K562 (cell line): Measurements from ENCODE around the gene GLRA2. TPM values are rescaled to one million over a fixed set of nuclear protein-coding genes. Genes with fewer than 3 reads are reported as not detected.

Experiments used
- ATAC-seq: fragments of 200-7000 bp; cut with Tn5 transposase; 3 replicates; pipeline ENCODE4 v1.9.1; 2020; ENCODE audit warnings: moderate library complexity
- BruUV-seq: library from RNA; stranded (reverse); fragments of 400-500 nt; replicated peaks from 2 replicates; lab custom pipeline; 2021; lab: Mats Ljungman, UMichigan
- CTCF ChIA-PET: fragments of 300-600 bp; formaldehyde crosslinking; extraction: SDS; loops from one replicate; lab custom pipeline; 2021; ENCODE audit warnings: low intra/inter-chr PET ratio; lab: Yijun Ruan, JAX
- POLR2A ChIA-PET: fragments of 300-600, 350-650 bp; sonication (Branson Sonifier 250); formaldehyde crosslinking; extraction: SDS; loops from one replicate; lab custom pipeline; 2021; ENCODE audit warnings: antibody characterized with exemption, inconsistent platforms; lab: Yijun Ruan, JAX
- DNase-seq, 4 experiments: peaks; one replicate each; pipeline versions ENCODE4 v3.0.0 to v3.0.0-alpha.2; 2011 to 2018; ENCODE audit warnings: low spot score in 3 of 4, mixed read lengths in 3 of 4; ENCODE audit errors: extremely low read depth in 1 of 4
- FAIRE-seq: peaks from 2 replicates; lab custom pipeline; 2011; peaks lifted over from hg19 to GRCh38; lab: Jason Lieb, UNC
- H2AFZ ChIP-seq: 2 replicates; pipeline ENCODE4 v1.6.0; 2011; ENCODE audit warnings: low read depth, low read length, control low read depth, inconsistent platforms
- H3K27ac ChIP-seq: fragments of 200-600 bp; 3 replicates; pipeline ENCODE4 v1.8.0; 2011; ENCODE audit warnings: low read depth, mild to moderate bottlenecking, control low read depth, inconsistent platforms, low read length, moderate library complexity, mixed read lengths; ENCODE audit errors: extremely low read depth
- H3K27me3 ChIP-seq, 2 experiments: fragments of 300-600 bp in 1 of 2; 2 replicates in 1 of 2; 3 replicates in 1 of 2; pipeline versions ENCODE4 v1.6.0 to v1.8.0; 2011; ENCODE audit warnings: inconsistent platforms in 2 of 2, low read length in 2 of 2, mild to moderate bottlenecking in 1 of 2, mixed read lengths in 1 of 2, moderate library complexity in 1 of 2; ENCODE audit not compliant: control insufficient read depth in 2 of 2, insufficient read depth in 2 of 2
- H3K36me3 ChIP-seq: fragments of 300-600 bp; 3 replicates; pipeline ENCODE4 v1.8.0; 2011; ENCODE audit warnings: mild to moderate bottlenecking, low read length, inconsistent platforms; ENCODE audit not compliant: control insufficient read depth, insufficient read depth
- H3K4me1 ChIP-seq, 2 experiments: fragments of 200-600 bp in 1 of 2; replicated peaks in 1 of 2; 2 replicates in 1 of 2; 3 replicates in 1 of 2; pipeline versions ENCODE4 v1.5.1 to v1.8.0; 2011; ENCODE audit warnings: inconsistent platforms in 2 of 2, low read length in 2 of 2, mild to moderate bottlenecking in 1 of 2, mixed read lengths in 1 of 2, moderate library complexity in 1 of 2; ENCODE audit not compliant: control insufficient read depth in 2 of 2, insufficient read depth in 2 of 2
- H3K4me2 ChIP-seq: 2 replicates; pipeline ENCODE4 v1.6.1; 2011; ENCODE audit warnings: low read length, control low read depth, inconsistent platforms, mixed read lengths; ENCODE audit not compliant: insufficient read depth
- H3K4me3 ChIP-seq: fragments of 200-600 bp; sonication (generic), shearing (Covaris generic); 2 replicates; pipeline ENCODE4 v1.5.1; 2016; ENCODE audit warnings: control low read depth, inconsistent platforms
- H3K79me2 ChIP-seq: fragments of 200-600 bp; 3 replicates; pipeline ENCODE4 v1.8.0; 2011; ENCODE audit warnings: low read length, inconsistent platforms; ENCODE audit not compliant: control insufficient read depth, insufficient read depth
- H3K9ac ChIP-seq, 2 experiments: 2 replicates each; pipeline versions ENCODE4 v1.6.0 to v1.6.1; 2011; ENCODE audit warnings: low read depth in 2 of 2, low read length in 2 of 2, control low read depth in 1 of 2, inconsistent platforms in 1 of 2, mild to moderate bottlenecking in 1 of 2, mixed read lengths in 1 of 2; ENCODE audit not compliant: insufficient read depth in 1 of 2
- H3K9me1 ChIP-seq: one replicate; pipeline ENCODE4 v1.6.0; 2011; ENCODE audit warnings: inconsistent platforms, mild to moderate bottlenecking, low read length, moderate library complexity; ENCODE audit not compliant: control insufficient read depth, insufficient read depth
- H3K9me3 ChIP-seq: replicated peaks from 2 replicates; pipeline ENCODE4 v1.5.1; 2011; ENCODE audit warnings: low read depth, low read length, inconsistent platforms; ENCODE audit not compliant: control insufficient read depth, insufficient read depth
- H4K20me1 ChIP-seq: replicated peaks from 2 replicates; pipeline ENCODE4 v1.6.1; 2011; ENCODE audit warnings: low read length, inconsistent platforms, mixed read lengths; ENCODE audit not compliant: control insufficient read depth, insufficient read depth
- ARHGAP35 ChIP-seq: fragments of 450-650 bp; IDR thresholded peaks from 2 replicates; pipeline ENCODE4 v1.6.1; 2018; ENCODE audit not compliant: partially characterized antibody
- CHCHD3 ChIP-seq: fragments of 250-450 bp; sonication (Bioruptor Pico); IDR thresholded peaks from 2 replicates; pipeline ENCODE4 v2.1.2; 2022; ENCODE audit warnings: mild to moderate bottlenecking
- CHD2 ChIP-seq: IDR thresholded peaks from 2 replicates; pipeline ENCODE4 v1.6.1; 2011; ENCODE audit warnings: low read depth, low read length
- GABPA ChIP-seq: fragments of 200-800 bp; sonication (Bioruptor generic); conservative IDR thresholded peaks from 2 replicates; pipeline ENCODE4 v1.6.1; 2016; ENCODE audit warnings: low read depth, missing genetic modification characterization, missing compliant biosample characterization
- ILF3 ChIP-seq: fragments of 450-650 bp; IDR thresholded peaks from 2 replicates; pipeline ENCODE4 v1.6.1; 2018; ENCODE audit warnings: antibody characterized with exemption, mild to moderate bottlenecking, moderate library complexity, borderline replicate concordance
- SMARCA4 ChIP-seq: fragments of 450-650 bp; IDR thresholded peaks from 2 replicates; pipeline ENCODE4 v1.6.1; 2016
- WGBS: fragments of 100-300 bp; shearing (Covaris generic); methylation state at CpG from one replicate; pipeline ENCODE4 v1.1.6; 2016; ENCODE audit warnings: low coverage, mixed read lengths; ENCODE audit not compliant: insufficient coverage; ENCODE audit errors: missing lambda C conversion rate; 5-methylcytosine and 5-hydroxymethylcytosine counted together
- in situ Hi-C: fragments of 300-500 bp; cut with MboI; formaldehyde crosslinking; loops from 4 replicates; pipeline ENCODE4 v1.15.0; 2018; ENCODE audit warnings: inconsistent platforms, mixed read lengths
- intact Hi-C: fragments of 100-400 bp; cut with micrococcal nuclease; formaldehyde crosslinking; loops from 2 replicates; pipeline ENCODE4 v1.14.2; 2022
- polyA plus RNA-seq, 8 experiments: library from polyadenylated mRNA; depleted of rRNA in 4 of 8; stranded (reverse) in 5 of 8; unstranded in 3 of 8; fragments of >200 nt; fragmentation: Nextera tagmentation in 2 of 8; fragmentation: Illumina TruSeq in 1 of 8; extraction: Ambion mirVana in 2 of 8; extraction: Trizol in 1 of 8; gene quantifications; 2 replicates each; pipeline versions ENCODE4 v1.2.1 to v1.2.3, GENCODE V29; 2011 to 2014; ENCODE audit warnings: inconsistent platforms in 1 of 8, missing spikeins in 1 of 8
- total RNA-seq, 7 experiments: library from RNA; depleted of rRNA in 6 of 7; stranded (reverse); fragments of >200 nt in 6 of 7; fragmentation: Illumina TruSeq in 2 of 7; extraction: Trizol in 2 of 7; gene quantifications; 2 replicates each; pipeline versions ENCODE4 v1.2.1 to v1.2.3, GENCODE V29; 2011 to 2021; ENCODE audit warnings: low replicate concordance in 1 of 7

GLRA2 gene
- total and polyA plus RNA-seq, 9 of the 15 experiments (the other 6 are each of a cell fraction or from before 2014, with no cell fraction given): not detected

- no peak for DNase-seq
- H3K4me3 ChIP-seq: no peak overlapping the region
- intact Hi-C loops: no loop called here
- no peaks in the 10 kb centered on the region for H3K27me3 ChIP-seq
- H3K4me1 ChIP-seq: no peaks in the 10 kb centered on the region
- no peak overlapping the region for H3K9ac ChIP-seq
- H4K20me1 ChIP-seq: no peaks in the 10 kb centered on the region
- TF ChIP-seq SMARCA4 (no peak), CHD2 (no peak), ARHGAP35 (no peak), ILF3 (no peak), CHCHD3 (CRISPR knock-in tag) (no peak), GABPA (no peak)
- TF ChIP-seq, all 486 proteins: peak for 0
- no peaks in the 10 kb centered on the region for H3K79me2 ChIP-seq
- POLR2A ChIA-PET: interaction anchor here (0.6 kb wide), 1 partner anchor 42 kb away, joined by 4 read pairs; no protein-coding TSS in a partner anchor
- in situ Hi-C loops: no loop called here
- no peak for FAIRE-seq
- H3K4me2 ChIP-seq: no peak overlapping the region
- ATAC-seq: no peak
- H3K27ac ChIP-seq: no peak overlapping the region
- H3K9me3 ChIP-seq: no peaks in the 10 kb centered on the region
- no peaks in the 10 kb centered on the region for H3K9me1 ChIP-seq
- CTCF ChIA-PET: no interaction called here
- WGBS: 0% methylated on average over 4 of the region's 4 CpGs
- H3K36me3 ChIP-seq: no peaks in the 10 kb centered on the region
- no peak overlapping the region for H2AFZ ChIP-seq
- BruUV-seq: no TSS peak
Observed at GRCh38 chrX:14641681-14642655, 112.6 kb downstream of the GLRA2 start.
